Chondrocyte (in vitro differentiated cells): Measurements from ENCODE around the gene PLXNA3. TPM values are rescaled to one million over a fixed set of nuclear protein-coding genes. Genes with fewer than 3 reads are reported as not detected.

ENCODE experiments used
- DNase-seq: peaks from one replicate; pipeline ENCODE4 v3.0.0; 2021; ENCODE audit warnings: mixed read lengths, low spot score
- H3K27ac Mint-ChIP-seq: one replicate; pipeline ENCODE4 v1.8.0; 2021; ENCODE audit warnings: mild to moderate bottlenecking, moderate library complexity, mixed read lengths; ENCODE audit not compliant: unreplicated experiment
- H3K27me3 Mint-ChIP-seq: 2 replicates; pipeline ENCODE4 v1.8.0; 2021; ENCODE audit warnings: low read depth, mixed read lengths
- H3K36me3 Mint-ChIP-seq: 2 replicates; pipeline ENCODE4 v1.8.0; 2021; ENCODE audit warnings: low read depth, mixed read lengths
- H3K4me1 Mint-ChIP-seq: 2 replicates; pipeline ENCODE4 v1.8.0; 2021; ENCODE audit warnings: low read depth, mild to moderate bottlenecking, mixed read lengths
- H3K4me3 Mint-ChIP-seq: one replicate; pipeline ENCODE4 v1.8.0; 2021; ENCODE audit warnings: mild to moderate bottlenecking, moderate library complexity, mixed read lengths; ENCODE audit not compliant: unreplicated experiment
- H3K9me3 Mint-ChIP-seq: 2 replicates; pipeline ENCODE4 v1.8.0; 2021; ENCODE audit warnings: low read depth, mixed read lengths
- total RNA-seq: library from RNA; stranded (reverse); gene quantifications from 3 replicates; pipeline ENCODE4 v1.2.1, GENCODE V29; 2021
- TF ChIP-seq, protein P1 (sequence below): fragments of 200-600 bp; sonication (generic); IDR thresholded peaks from 2 replicates; pipeline ENCODE4 v1.5.0; 2021; ENCODE audit warnings: antibody characterized with exemption, mild to moderate bottlenecking, moderate library complexity

The PLXNA3 gene
- total RNA-seq, 1 donor from 2014 or later: 205 TPM

DNA sequence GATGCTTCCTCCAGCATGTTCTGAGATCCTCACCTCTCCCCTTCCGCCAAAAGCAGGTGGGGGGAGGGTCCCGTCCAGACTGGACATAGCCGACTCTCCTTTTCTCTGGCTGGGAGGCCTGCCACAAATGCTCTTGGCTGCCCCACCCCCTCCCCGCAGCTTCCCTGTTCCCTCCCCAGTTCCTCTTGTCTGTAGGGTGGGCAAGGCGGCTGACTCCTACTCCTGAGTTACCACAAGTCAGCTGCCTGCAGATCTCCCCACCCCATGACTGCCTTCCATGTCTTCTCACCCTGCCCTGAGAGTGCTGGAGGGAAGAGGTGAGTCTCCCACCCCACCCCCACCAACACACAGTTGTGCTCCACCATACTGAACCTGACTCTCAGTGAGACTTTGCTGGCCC, 26.7 kb upstream of the PLXNA3 start:
- H3K36me3 Mint-ChIP-seq: peaks cover 2% of the 10 kb centered on the region
- H3K27ac Mint-ChIP-seq: no peak overlapping the region
- H3K4me1 Mint-ChIP-seq: peaks cover 34% of the 10 kb centered on the region
- DNase-seq: no peak
- H3K4me3 Mint-ChIP-seq: no peak overlapping the region
- TF ChIP-seq, protein P1, sequence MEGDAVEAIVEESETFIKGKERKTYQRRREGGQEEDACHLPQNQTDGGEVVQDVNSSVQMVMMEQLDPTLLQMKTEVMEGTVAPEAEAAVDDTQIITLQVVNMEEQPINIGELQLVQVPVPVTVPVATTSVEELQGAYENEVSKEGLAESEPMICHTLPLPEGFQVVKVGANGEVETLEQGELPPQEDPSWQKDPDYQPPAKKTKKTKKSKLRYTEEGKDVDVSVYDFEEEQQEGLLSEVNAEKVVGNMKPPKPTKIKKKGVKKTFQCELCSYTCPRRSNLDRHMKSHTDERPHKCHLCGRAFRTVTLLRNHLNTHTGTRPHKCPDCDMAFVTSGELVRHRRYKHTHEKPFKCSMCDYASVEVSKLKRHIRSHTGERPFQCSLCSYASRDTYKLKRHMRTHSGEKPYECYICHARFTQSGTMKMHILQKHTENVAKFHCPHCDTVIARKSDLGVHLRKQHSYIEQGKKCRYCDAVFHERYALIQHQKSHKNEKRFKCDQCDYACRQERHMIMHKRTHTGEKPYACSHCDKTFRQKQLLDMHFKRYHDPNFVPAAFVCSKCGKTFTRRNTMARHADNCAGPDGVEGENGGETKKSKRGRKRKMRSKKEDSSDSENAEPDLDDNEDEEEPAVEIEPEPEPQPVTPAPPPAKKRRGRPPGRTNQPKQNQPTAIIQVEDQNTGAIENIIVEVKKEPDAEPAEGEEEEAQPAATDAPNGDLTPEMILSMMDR: no peak
- no peaks in the 10 kb centered on the region for H3K27me3 Mint-ChIP-seq
- H3K9me3 Mint-ChIP-seq: no peaks in the 10 kb centered on the region

DNA sequence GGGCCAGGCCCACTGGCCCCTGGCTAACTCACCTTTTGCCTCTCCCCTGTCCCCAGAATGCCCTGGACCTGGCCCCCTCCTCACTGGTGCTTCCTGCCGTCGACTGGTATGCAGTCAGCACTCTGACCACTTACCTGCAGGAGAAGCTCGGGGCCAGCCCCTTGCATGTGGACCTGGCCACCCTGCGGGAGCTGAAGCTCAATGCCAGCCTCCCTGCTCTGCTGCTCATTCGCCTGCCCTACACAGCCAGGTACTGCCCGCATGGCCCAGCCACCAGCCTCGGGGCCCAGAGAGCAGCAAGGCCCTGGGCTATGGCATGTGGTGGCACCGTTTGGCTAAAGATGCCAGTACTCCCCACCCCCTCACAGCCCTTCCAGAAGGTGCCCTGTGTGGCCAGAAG, 25.9 kb upstream of the PLXNA3 start:
- TF ChIP-seq, protein P1: no peak
- Mint-ChIP-seq H3K4me1 (peaks cover 30% of the 10 kb centered on the region), H3K36me3 (peaks cover 2% of the 10 kb centered on the region), H3K27ac (no peak overlapping the region), H3K9me3 (no peaks in the 10 kb centered on the region), H3K27me3 (no peaks in the 10 kb centered on the region), H3K4me3 (no peak overlapping the region)
- DNase-seq: no peak

DNA sequence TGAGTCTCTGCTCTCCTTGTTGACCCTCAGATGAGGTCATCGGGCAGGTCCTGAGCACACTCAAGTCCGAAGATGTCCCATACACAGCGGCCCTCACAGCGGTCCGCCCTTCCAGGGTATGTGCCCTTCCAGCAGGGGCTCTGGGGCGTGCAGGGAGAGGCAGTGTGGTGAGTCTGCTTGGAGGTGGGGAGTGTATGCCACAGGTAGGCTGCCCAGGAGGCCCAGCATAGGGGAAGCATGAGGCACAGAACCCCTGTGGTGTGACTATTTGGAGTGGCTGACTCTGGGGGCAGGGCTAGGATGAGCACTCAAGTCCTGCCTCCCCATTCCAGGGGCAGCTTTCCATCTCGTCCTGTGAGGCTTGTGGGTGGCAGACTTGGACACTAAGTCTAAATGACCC, 24.5 kb upstream of the PLXNA3 start:
- H3K9me3 Mint-ChIP-seq: peaks cover 5% of the 10 kb centered on the region
- no peak overlapping the region for H3K27ac Mint-ChIP-seq
- peaks cover 26% of the 10 kb centered on the region for H3K4me1 Mint-ChIP-seq
- no peak overlapping the region for H3K4me3 Mint-ChIP-seq
- H3K36me3 Mint-ChIP-seq: peaks cover 6% of the 10 kb centered on the region
- H3K27me3 Mint-ChIP-seq: no peaks in the 10 kb centered on the region
- DNase-seq: no peak
- TF ChIP-seq, protein P1: no peak

DNA sequence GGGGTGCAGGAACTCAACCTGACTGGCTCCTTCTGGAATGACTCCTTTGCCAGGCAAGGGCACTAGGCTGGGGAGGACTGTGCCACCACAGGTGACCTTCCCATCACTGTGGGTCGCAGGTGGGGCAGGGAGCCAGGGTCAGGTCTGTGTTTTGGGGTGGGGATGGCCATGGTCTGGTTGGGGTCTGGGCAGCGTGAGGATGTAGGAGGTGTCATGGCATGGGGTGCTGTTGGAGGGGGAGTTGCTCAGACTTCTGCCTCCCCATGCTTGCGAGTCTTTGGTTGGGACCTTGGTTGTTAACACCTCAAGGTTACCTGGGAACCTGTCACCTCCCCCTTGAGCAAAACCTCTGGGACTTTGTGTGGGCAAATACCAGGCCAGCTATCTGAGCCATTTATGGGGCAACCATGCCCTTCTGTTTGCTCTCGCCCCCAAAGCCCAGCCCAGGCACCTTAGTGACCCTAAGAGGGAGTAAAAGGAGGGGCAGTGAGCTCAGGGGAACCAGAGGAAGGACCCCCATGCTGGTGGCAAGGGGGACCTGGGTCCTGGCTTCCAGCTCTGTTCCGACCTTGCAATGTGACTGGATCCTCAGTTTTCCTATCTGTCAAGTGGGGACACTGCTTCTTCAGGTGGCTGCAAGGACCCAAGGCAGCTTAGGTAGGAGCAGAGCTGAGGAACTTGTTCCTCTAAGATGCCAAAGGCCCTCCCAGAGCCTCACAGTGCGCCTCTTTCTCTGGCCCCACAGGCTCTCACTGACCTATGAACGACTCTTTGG, 23.5 kb upstream of the PLXNA3 start:
- peaks cover 5% of the 10 kb centered on the region for H3K9me3 Mint-ChIP-seq
- H3K27me3 Mint-ChIP-seq: no peaks in the 10 kb centered on the region
- no peak overlapping the region for H3K4me3 Mint-ChIP-seq
- H3K4me1 Mint-ChIP-seq: peaks cover 25% of the 10 kb centered on the region
- H3K36me3 Mint-ChIP-seq: peaks cover 6% of the 10 kb centered on the region
- H3K27ac Mint-ChIP-seq: no peak overlapping the region
- TF ChIP-seq, protein P1: no peak
- no peak for DNase-seq

DNA sequence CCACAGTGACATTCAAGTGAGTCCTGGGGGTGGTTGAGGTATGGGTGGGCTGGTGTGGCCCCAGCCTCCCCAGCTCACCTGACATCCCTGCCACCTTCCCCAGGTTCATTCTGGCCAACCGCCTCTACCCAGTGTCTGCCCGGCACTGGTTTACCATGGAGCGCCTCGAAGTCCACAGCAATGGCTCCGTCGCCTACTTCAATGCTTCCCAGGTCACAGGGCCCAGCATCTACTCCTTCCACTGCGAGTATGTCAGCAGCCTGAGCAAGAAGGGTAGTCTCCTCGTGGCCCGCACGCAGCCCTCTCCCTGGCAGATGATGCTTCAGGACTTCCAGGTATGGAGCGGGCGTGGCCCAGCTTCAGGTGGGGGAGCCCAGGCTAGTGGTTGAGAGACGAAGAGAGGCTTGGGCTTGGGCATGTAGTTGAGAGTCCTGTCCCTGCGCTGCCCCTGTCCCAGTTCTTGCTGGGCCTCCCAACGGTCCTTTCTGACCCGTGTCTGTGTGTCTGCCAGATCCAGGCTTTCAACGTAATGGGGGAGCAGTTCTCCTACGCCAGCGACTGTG, 22.8 kb upstream of the PLXNA3 start:
- DNase-seq: no peak
- Mint-ChIP-seq H3K36me3 (peaks cover 6% of the 10 kb centered on the region), H3K9me3 (peaks cover 5% of the 10 kb centered on the region), H3K27ac (no peak overlapping the region), H3K27me3 (no peaks in the 10 kb centered on the region), H3K4me3 (no peak overlapping the region), H3K4me1 (peaks cover 22% of the 10 kb centered on the region)
- TF ChIP-seq, protein P1: no peak
